Mesodermal cell (in vitro differentiated cells): ENCODE results near the gene DLG5.

Experiments used
- H3K27ac ChIP-seq: 2 replicates; pipeline ENCODE4 v1.7.0; 2013; ENCODE audit warnings: mild to moderate bottlenecking, low read depth, low read length, moderate library complexity; ENCODE audit not compliant: severe bottlenecking
- H3K36me3 ChIP-seq: 2 replicates; pipeline ENCODE4 v1.7.1; 2013; ENCODE audit warnings: mild to moderate bottlenecking, low read length, moderate library complexity; ENCODE audit not compliant: control insufficient read depth, insufficient read depth
- H3K4me1 ChIP-seq: one replicate; pipeline ENCODE4 v1.7.1; 2013; ENCODE audit warnings: mild to moderate bottlenecking, low read length; ENCODE audit not compliant: insufficient read depth, control insufficient read depth, poor library complexity, severe bottlenecking
- H3K4me3 ChIP-seq: 2 replicates; pipeline ENCODE4 v1.7.0; 2013; ENCODE audit warnings: low read length, control low read depth, mild to moderate bottlenecking; ENCODE audit not compliant: insufficient read depth, poor library complexity, severe bottlenecking; ENCODE audit errors: extremely low read depth
- H3K9me3 ChIP-seq: 2 replicates; pipeline ENCODE4 v1.7.1; 2013; ENCODE audit warnings: mild to moderate bottlenecking, low read length, moderate library complexity; ENCODE audit not compliant: control insufficient read depth
- WGBS, 2 experiments: methylation state at CpG; one replicate each; pipeline ENCODE4 v1.1.5; 2013; ENCODE audit warnings: missing lambda C conversion rate in 2 of 2; ENCODE audit not compliant: insufficient coverage in 2 of 2; 5-methylcytosine and 5-hydroxymethylcytosine counted together

DLG5 gene

DNA sequence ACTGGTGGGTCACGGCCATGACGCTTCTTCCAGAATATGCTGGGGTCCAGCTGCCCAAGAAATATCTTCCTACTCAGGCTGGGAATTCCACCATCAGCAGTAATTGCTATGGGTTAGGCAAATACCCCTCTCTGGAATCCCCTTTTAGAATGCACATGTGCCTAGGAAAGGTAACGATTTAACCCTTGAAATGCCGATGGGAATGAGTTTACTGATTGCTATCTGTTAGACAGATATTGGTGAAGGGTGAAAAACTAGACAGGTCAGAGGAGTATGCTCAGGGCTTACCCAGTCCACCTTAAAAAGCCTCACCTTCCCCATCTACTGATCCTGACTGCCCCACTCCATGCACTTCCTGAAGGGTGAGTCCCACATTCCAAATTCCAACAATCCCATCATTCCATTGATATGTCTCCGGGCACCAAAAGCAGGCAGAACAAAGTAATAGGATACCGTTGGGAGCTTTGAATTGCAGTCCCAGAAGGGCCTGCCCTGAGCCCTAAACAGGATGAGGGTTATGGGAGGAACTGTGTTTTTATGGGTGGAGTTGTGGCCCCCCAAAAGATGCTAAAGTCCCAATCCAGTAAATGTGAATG lies 59.3 kb downstream of the DLG5 start:
- Histone ChIP-seq H3K36me3 (peaks cover 66% of the 10 kb centered on the region), H3K4me1 (peaks cover 41% of the 10 kb centered on the region), H3K9me3 (no peaks in the 10 kb centered on the region), H3K27ac (peak overlapping the region; percentile 41), H3K4me3 (no peak overlapping the region)
- 85 to 94% methylated on average over 2 to 4 of the region's 6 CpGs for WGBS, 2 experiments

DNA sequence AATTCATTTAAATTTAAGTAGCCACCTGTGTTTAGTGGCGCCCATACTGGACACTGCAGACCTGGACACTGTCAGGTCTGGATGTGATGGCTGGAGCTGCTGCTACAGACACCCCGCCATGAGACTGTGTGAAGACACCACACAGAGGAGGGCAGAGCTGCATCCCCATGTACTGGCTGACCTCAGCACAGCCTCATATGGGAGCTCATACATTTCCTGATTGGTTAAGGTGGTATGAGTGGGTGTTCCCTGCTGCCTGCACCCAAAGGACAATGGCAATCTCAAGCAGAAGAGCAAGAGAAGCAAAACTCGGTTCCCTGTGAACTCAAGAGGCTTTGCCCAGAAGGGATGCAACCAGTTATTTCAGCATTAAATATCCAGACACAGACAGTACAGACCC lies 60.0 kb downstream of the DLG5 start:
- 96% methylated on average over 3 of the region's 3 CpGs; no CpG with 5 or more reads in 1 of the 2 experiments for WGBS, 2 experiments
- Histone ChIP-seq H3K4me3 (no peak overlapping the region), H3K9me3 (no peaks in the 10 kb centered on the region), H3K4me1 (peaks cover 41% of the 10 kb centered on the region), H3K27ac (peak overlapping the region; percentile 41), H3K36me3 (peaks cover 69% of the 10 kb centered on the region)

DNA sequence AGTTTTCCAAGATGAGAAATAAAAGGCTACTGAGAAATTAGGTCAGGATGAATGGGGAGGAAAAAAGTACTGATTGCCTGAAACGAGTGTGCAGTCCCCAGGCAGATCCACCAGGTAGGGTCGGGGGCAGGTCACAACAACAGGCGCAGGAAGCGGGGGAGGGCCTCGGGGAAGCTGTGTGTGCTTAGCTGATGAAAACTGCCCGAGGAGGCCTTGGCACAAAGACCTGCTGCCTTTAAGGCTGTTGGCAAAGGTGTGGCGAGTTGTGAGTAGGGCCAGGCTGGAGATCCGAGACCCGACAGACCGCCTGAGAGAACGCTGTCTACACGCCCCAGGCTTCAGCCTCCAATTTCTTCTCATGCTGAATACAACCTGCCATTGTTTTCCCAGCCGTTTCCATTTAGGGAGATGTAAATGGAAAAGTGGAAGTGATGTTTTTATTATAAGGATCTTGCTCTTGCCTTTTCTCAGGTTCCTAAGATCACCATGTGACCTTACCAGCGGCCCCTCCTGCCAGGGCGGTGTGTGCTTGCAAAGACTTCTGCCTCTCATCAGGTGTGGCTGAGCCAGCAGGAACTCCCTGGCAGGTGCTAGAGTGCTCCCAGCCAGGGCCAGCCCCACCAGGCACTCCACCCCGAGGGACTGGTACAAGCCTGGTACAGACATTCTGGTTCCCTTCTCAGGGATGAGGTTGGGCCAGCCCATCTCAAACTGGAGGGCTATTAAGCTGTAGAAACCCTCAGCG lies 60.8 kb downstream of the DLG5 start:
- H3K9me3 ChIP-seq = no peaks in the 10 kb centered on the region
- no peak overlapping the region for H3K27ac ChIP-seq
- H3K4me3 ChIP-seq = no peak overlapping the region
- WGBS, 2 experiments = 78 to 80% methylated on average over 11 to 16 of the region's 17 CpGs
- H3K4me1 ChIP-seq = peaks cover 41% of the 10 kb centered on the region
- peaks cover 69% of the 10 kb centered on the region for H3K36me3 ChIP-seq

DNA sequence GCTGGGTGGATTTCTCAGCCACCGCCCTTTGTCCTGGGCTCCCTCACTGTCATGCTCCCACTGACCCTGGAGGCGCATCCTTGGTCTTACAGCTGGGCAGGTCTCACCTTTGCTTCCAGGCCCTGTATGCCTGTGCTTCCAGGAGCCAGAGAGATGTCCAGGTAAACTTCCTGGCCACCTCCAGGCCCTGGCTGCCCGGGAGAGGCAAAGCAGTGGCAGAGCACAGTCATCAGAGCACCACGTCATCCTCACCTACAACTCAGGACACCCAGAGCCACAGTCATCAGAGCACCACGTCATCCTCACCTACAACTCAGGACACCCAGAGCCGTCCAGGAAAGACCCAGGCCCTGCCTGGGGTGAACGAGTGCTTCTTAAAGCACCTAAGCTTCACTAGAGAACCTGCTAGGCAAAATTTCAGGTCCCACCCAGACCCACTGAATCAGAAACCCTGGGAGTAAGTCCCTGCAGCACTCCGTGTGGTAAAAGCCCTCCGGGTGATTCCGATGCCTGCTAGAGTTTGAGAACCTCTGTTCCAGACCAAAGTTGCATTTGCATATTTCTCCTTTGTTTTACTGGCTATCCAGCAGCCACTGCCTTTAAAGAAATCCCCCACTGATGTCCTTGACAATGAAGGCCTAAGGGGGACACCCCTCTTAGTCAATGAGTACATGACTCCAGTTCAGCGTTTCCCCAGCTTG lies 62.3 kb downstream of the DLG5 start:
- H3K4me3 ChIP-seq = no peak overlapping the region
- H3K27ac ChIP-seq = peak overlapping the region; percentile 53
- no peaks in the 10 kb centered on the region for H3K9me3 ChIP-seq
- H3K4me1 ChIP-seq = peaks cover 41% of the 10 kb centered on the region
- H3K36me3 ChIP-seq = peaks cover 73% of the 10 kb centered on the region
- 90 to 93% methylated on average over 9 to 10 of the region's 11 CpGs for WGBS, 2 experiments

DNA sequence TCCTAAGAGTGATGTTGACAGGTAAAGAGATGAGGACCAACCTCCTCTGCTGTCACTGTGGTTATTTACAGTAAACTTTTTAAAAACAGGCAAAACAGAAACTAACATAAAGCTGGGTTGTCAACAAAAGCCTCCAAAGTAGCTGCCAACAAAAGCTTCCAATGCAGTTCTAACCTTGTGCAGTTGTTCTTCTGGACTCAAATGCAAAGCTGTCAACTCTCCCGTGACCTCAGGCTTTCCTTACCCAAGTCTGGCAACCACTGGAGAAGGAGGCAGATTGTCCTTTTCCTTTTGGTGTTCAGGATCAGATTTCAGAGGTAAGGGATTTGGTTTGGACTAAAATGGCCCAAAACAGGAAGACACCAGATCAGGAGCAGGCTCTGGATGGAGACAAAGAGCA lies 63.1 kb downstream of the DLG5 start:
- WGBS, 2 experiments = 100% methylated on average over 1 of the region's 1 CpG
- Histone ChIP-seq H3K27ac (peak overlapping the region; percentile 53), H3K4me1 (peaks cover 34% of the 10 kb centered on the region), H3K4me3 (no peak overlapping the region), H3K36me3 (peaks cover 70% of the 10 kb centered on the region), H3K9me3 (no peaks in the 10 kb centered on the region)

DNA sequence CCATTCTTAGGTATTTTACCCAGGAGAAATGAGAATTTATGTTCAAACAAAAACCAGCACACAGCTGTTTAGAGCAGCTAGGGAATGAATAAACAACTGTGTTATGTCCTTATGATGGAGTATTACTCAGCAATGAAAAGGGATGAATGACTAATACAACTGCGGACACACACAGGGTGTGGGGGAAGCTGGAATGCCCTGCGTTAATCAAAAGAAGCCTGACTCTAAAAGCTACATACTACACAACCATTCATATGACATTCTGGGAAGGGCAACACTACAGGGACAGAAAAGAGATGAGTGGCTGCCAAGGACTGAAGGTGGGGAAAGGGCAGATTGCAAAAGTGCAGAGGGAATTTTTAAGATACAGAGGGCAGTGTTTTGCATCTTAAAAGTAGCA lies 64.0 kb downstream of the DLG5 start:
- WGBS, 2 experiments = no CpG with 5 or more reads among the region's 2 CpGs
- H3K4me1 ChIP-seq = peaks cover 26% of the 10 kb centered on the region
- peaks cover 70% of the 10 kb centered on the region for H3K36me3 ChIP-seq
- H3K27ac ChIP-seq = no peak overlapping the region
- H3K9me3 ChIP-seq = no peaks in the 10 kb centered on the region
- no peak overlapping the region for H3K4me3 ChIP-seq

DNA sequence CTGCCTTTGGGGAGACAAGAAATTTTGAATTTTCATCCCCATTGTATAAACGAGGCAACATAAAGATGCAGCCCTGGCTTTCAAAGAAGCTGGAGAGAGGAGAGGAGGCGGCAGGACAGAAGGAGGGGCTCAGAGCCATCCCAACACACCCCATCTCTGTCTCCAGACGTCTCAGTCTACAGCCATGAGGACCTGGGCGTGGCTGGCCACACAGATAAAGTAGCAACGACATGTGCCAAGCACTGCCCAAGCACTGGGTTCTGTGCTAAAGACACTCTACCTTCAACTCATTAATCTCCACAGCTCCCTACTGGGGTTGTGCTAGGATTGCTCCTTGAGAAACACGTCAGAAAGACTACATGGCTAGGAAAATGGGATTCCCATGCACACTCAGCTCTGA lies 65.2 kb downstream of the DLG5 start:
- 87 to 100% methylated on average over 2 to 3 of the region's 6 CpGs for WGBS, 2 experiments
- Histone ChIP-seq H3K27ac (no peak overlapping the region), H3K36me3 (peaks cover 70% of the 10 kb centered on the region), H3K4me3 (no peak overlapping the region), H3K4me1 (peaks cover 14% of the 10 kb centered on the region), H3K9me3 (no peaks in the 10 kb centered on the region)

DNA sequence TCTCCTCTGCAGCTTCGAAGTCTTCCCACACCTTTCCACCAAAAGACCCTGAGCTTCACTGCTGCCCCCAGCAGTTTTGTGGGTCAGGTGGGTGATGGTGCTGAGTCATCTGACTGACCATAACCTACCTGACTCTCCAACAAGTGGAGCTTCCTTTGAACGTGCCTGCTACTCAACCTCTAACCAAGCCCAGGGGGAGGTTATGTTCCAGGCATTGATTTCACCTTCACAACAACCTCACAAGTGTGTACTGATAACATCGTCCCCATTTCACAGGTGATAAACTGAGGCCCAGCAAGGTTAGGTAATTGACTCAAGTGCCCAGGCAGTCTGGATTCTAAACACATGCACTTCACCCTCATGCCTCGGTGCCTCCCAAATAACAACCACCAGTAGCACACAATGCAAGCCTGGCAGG lies 66.7 kb downstream of the DLG5 start:
- H3K27ac ChIP-seq = no peak overlapping the region
- H3K4me1 ChIP-seq = peaks cover 4% of the 10 kb centered on the region
- H3K4me3 ChIP-seq = no peak overlapping the region
- H3K9me3 ChIP-seq = no peaks in the 10 kb centered on the region
- H3K36me3 ChIP-seq = peaks cover 68% of the 10 kb centered on the region
- WGBS, 2 experiments = 93 to 100% methylated on average over 2 of the region's 4 CpGs

DNA sequence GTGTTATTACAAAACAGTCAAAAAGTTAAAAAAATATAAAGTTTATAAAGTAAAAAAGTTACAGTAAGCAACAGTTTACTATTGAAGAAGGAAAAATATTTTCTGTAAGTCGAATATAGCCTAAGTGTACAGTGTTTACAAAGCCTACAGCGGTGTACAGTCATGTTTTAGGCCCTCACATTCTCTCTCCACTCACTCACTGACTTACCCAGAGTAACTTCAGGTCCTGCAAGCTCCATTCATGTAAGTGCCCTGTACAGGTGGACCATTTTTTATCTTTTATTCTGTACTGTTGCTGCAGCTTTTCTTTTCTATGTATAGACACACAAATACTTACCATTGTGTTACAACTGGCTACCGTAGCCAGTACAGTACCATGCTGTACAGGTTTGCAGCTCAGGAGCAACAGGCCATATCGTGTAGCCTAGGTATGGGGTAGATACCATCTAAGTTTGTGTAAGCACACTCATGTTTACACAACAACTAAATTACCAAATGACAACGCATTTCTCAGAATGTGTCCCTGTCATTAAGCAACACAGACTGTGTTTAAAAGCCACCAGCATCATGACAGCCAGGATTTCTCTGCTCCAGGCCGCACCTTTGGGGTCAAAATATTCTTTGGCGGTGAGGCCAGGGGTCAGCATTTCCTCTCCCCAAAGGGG lies 67.2 kb downstream of the DLG5 start:
- peaks cover 4% of the 10 kb centered on the region for H3K4me1 ChIP-seq
- WGBS, 2 experiments = 77 to 80% methylated on average over 3 to 4 of the region's 7 CpGs
- no peaks in the 10 kb centered on the region for H3K9me3 ChIP-seq
- H3K36me3 ChIP-seq = peaks cover 66% of the 10 kb centered on the region
- H3K27ac ChIP-seq = no peak overlapping the region
- H3K4me3 ChIP-seq = no peak overlapping the region

DNA sequence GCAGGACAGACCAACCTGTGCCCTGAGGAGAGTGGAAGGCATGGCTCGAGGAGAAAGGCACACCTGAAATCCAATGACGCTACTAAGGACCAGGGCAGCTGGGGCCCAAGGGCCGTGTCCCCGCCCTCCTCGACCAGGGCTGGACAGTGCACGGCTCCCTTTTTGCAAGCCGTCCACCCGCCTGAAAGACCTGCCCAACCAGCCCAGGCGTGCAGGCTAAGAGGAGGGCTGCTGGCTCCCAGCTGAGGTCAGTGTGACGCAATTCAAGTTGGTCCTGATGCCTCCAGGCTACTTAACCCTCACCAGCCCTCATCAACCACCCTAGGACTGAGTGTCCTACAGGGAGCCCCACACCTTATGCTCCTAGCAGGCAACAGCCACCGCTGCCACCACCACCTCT lies 69.3 kb downstream of the DLG5 start:
- H3K4me1 ChIP-seq = no peaks in the 10 kb centered on the region
- H3K27ac ChIP-seq = no peak overlapping the region
- H3K4me3 ChIP-seq = no peak overlapping the region
- H3K36me3 ChIP-seq = peaks cover 74% of the 10 kb centered on the region
- no peaks in the 10 kb centered on the region for H3K9me3 ChIP-seq
- WGBS, 2 experiments = 85 to 99% methylated on average over 11 of the region's 11 CpGs
